GM23248 (cell line): Measurements from ENCODE around the gene MED12L.

Source experiments
- EZH2 ChIP-seq: fragments of 200-600 bp; sonication (generic); IDR thresholded peaks from 2 replicates; pipeline ENCODE4 v1.6.1; 2018; ENCODE audit warnings: antibody characterized with exemption, mild to moderate bottlenecking; ENCODE audit not compliant: insufficient read depth, poor library complexity, severe bottlenecking
- EZH2phosphoT487 ChIP-seq: fragments of 200-600 bp; sonication (generic); IDR thresholded peaks from 2 replicates; pipeline ENCODE4 v1.6.1; 2018; ENCODE audit warnings: antibody characterized with exemption, moderate library complexity, mild to moderate bottlenecking, low read depth; ENCODE audit not compliant: insufficient read depth

DNA sequence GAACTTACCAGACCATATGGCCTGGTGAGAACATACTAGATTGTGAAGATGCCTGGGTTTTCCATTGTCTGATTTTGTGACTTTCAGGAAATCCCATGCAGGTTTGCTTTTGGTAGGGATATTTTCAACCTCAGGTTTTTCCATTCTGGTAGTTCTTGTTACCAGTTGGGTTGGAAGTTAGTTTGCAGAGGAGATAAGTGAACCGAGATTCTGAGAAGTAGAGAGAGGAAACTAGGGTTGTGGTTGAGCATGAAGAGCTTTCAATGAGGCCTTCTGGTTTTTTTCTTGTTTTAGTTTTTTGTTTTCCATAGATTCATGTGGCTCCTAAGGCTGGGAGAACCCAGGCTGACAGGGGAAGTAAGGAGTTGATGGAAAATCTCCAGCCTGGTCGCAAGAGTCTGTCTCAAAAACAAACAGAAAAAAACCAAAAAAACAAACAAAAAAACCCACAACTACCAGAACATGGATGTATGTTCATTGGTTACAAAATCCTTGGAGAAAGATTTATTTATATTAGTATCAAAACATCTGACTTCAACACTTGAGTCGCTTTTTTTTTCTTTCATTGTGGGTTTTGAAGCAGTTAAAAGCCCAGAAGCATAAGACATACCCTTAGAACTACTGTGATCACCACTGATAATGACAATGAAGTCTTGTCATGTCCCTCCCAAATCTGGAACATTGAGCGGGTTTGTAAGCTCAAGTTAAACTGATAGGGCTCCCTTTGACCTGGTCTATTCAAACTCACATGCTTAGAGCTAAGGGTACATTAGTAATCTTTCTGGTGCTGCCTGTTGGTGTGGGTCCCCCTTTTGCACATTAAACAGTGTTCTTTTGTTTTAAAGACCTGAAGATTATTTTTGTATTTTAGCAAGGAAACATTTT, 114.3 kb downstream of the MED12L start:
- TF ChIP-seq EZH2phosphoT487 (no peak), EZH2 (no peak)
